Measurements from ENCODE around the gene DVL3. TPM values are rescaled to one million over a fixed set of nuclear protein-coding genes. Genes with fewer than 3 reads are reported as not detected.

DVL3 gene
- polyA plus RNA-seq, 1 donor from 2014 or later, result 78.9 TPM

DNA sequence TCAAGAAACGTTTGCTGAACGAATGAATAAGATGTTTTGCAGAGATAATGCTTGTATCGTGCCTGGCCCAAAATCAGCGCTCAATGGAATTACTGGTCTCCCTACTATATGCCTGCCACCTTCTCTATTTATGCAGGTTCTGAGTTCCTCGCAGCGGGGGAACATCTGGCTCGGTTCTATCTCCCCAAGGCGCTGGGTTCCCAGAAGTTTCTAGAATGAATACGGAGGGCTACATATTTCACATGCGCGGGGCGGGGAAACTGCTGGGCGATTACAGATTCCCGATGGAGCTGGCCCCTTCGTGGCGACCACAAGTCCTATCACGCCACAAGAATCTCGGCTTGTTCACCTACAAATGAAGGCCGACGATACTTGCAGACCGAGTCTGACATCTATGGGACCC is 20.4 kb upstream of the DVL3 start:
- no peaks in the 10 kb centered on the region for H3K9me3 ChIP-seq (ENCODE audit: low read length)
- TF ChIP-seq EZH2 (IDR thresholded peaks at IDR 0.05; ENCODE audit: borderline replicate concordance, insufficient read depth, low read length, poor library complexity, severe bottlenecking) (no peak), EP300 (conservative IDR thresholded peaks at IDR 0.05; ENCODE audit: poor library complexity, severe bottlenecking) (no peak)
- peak overlapping the region; percentile 75 for H3K4me3 ChIP-seq (ENCODE audit: low read length)
- no peaks in the 10 kb centered on the region for H4K20me1 ChIP-seq (ENCODE audit: insufficient read depth)
- peak overlapping the region; percentile 97 for H3K4me2 ChIP-seq (ENCODE audit: low read length)
- H3K9me2 ChIP-seq (ENCODE audit: insufficient read depth, low read length), result no peaks in the 10 kb centered on the region
- H3K79me2 ChIP-seq (replicated peaks; ENCODE audit: insufficient read depth, low read length), result peaks cover 24% of the 10 kb centered on the region
- peak overlapping the region; percentile 79 for H3K27ac ChIP-seq (ENCODE audit: low read length)
- H3K36me3 ChIP-seq (ENCODE audit: insufficient read depth, low read length), result no peaks in the 10 kb centered on the region
- H2AFZ ChIP-seq (ENCODE audit: low read depth, low read length), result peak overlapping the region; percentile 58
- no peaks in the 10 kb centered on the region for H3K27me3 ChIP-seq (ENCODE audit: insufficient read depth, low read depth, low read length)
- peaks cover 3% of the 10 kb centered on the region for H3F3A ChIP-seq (ENCODE audit: insufficient read depth, low read length, poor library complexity, severe bottlenecking)
- H3K9ac ChIP-seq (ENCODE audit: low read length), result peak overlapping the region; percentile 81

GRCh38 chr3:184135149-184135910 is 19.8 kb upstream of the DVL3 start, which contains the start of gene EIF2B5:
Gene EIF2B5 (plus strand): TSS chr3:184135358. CDS start chr3:184135386, 28 bp downstream.
- Histone ChIP-seq H3K27me3 (ENCODE audit: insufficient read depth, low read depth, low read length) (no peaks in the 10 kb centered on the region), H3K4me3 (ENCODE audit: low read length) (peak within 1 kb of the TSS; percentile 75), H3K36me3 (ENCODE audit: insufficient read depth, low read length) (no peaks in the 10 kb centered on the region), H3K9me2 (ENCODE audit: insufficient read depth, low read length) (no peaks in the 10 kb centered on the region), H4K20me1 (ENCODE audit: insufficient read depth) (no peaks in the 10 kb centered on the region), H3K4me2 (ENCODE audit: low read length) (peak within 1 kb of the TSS; percentile 97), H3K79me2 (replicated peaks; ENCODE audit: insufficient read depth, low read length) (peaks cover 24% of the 10 kb centered on the region), H3K9ac (ENCODE audit: low read length) (peak within 1 kb of the TSS; percentile 81), H2AFZ (ENCODE audit: low read depth, low read length) (peak within 1 kb of the TSS; percentile 58), H3F3A (ENCODE audit: insufficient read depth, low read length, poor library complexity, severe bottlenecking) (peaks cover 3% of the 10 kb centered on the region), H3K27ac (ENCODE audit: low read length) (peak within 1 kb of the TSS; percentile 79), H3K9me3 (ENCODE audit: low read length) (no peaks in the 10 kb centered on the region)
- peak; percentile 80 for TF ChIP-seq POLR2AphosphoS5 (IDR thresholded peaks at IDR 0.05)
- no peak for TF ChIP-seq EZH2 (IDR thresholded peaks at IDR 0.05; ENCODE audit: borderline replicate concordance, insufficient read depth, low read length, poor library complexity, severe bottlenecking)
- TF ChIP-seq MXI1 (conservative IDR thresholded peaks at IDR 0.05; ENCODE audit: poor library complexity, severe bottlenecking), result peak; percentile 96
- TF ChIP-seq EP300 (conservative IDR thresholded peaks at IDR 0.05; ENCODE audit: poor library complexity, severe bottlenecking), result peak; percentile 39
- TF ChIP-seq, protein P1, sequence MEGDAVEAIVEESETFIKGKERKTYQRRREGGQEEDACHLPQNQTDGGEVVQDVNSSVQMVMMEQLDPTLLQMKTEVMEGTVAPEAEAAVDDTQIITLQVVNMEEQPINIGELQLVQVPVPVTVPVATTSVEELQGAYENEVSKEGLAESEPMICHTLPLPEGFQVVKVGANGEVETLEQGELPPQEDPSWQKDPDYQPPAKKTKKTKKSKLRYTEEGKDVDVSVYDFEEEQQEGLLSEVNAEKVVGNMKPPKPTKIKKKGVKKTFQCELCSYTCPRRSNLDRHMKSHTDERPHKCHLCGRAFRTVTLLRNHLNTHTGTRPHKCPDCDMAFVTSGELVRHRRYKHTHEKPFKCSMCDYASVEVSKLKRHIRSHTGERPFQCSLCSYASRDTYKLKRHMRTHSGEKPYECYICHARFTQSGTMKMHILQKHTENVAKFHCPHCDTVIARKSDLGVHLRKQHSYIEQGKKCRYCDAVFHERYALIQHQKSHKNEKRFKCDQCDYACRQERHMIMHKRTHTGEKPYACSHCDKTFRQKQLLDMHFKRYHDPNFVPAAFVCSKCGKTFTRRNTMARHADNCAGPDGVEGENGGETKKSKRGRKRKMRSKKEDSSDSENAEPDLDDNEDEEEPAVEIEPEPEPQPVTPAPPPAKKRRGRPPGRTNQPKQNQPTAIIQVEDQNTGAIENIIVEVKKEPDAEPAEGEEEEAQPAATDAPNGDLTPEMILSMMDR (IDR thresholded peaks at IDR 0.05; ENCODE audit: poor library complexity, severe bottlenecking), result peak; percentile 72
- peak; percentile 71 for TF ChIP-seq SMC3 (conservative IDR thresholded peaks at IDR 0.05; ENCODE audit: poor library complexity)
- TF ChIP-seq REST (IDR thresholded peaks at IDR 0.05; ENCODE audit: borderline replicate concordance), result peak; percentile 70
- peak; percentile 52 for TF ChIP-seq RAD21 (conservative IDR thresholded peaks at IDR 0.05)
- TF ChIP-seq TAF1 (IDR thresholded peaks at IDR 0.05; ENCODE audit: low read depth), result peak; percentile 88

Measured in neural cell (in vitro differentiated cells).